SK-N-MC (cell line): Measurements from ENCODE around the gene CTNNA2.

Experiments used
- DNase-seq: peaks from one replicate; pipeline ENCODE4 v3.0.0-alpha.2; 2011; ENCODE audit warnings: low read depth, low spot score
- H3K27ac ChIP-seq: fragments of 200-600 bp; sonication (generic); 2 replicates; pipeline ENCODE4 v1.5.1; 2016; ENCODE audit warnings: mixed run types
- H3K36me3 ChIP-seq: fragments of 200-600 bp; sonication (generic); 2 replicates; pipeline ENCODE4 v1.6.1; 2017; ENCODE audit warnings: antibody characterized with exemption, low read length, mixed read lengths; ENCODE audit not compliant: insufficient read depth
- H3K4me3 ChIP-seq: fragments of 200-600 bp; sonication (generic); 2 replicates; pipeline ENCODE4 v1.5.1; 2016
- H3K9ac ChIP-seq: fragments of 200-600 bp; sonication (generic); 2 replicates; pipeline ENCODE4 v1.8.0; 2017; ENCODE audit warnings: mixed run types, mixed read lengths; ENCODE audit not compliant: insufficient read length
- H3K9me3 ChIP-seq: fragments of 200-600 bp; sonication (generic); 2 replicates; pipeline ENCODE4 v1.6.1; 2017; ENCODE audit warnings: low read depth, mild to moderate bottlenecking, antibody characterized with exemption, low read length, moderate library complexity, mixed read lengths
- EZH2 ChIP-seq: fragments of 200-600 bp; sonication (generic); IDR thresholded peaks from one replicate; pipeline ENCODE4 v1.6.1; 2017; ENCODE audit warnings: antibody characterized with exemption
- FOXP2 ChIP-seq: optimal IDR thresholded peaks from 2 replicates; pipeline ENCODE3; 2011; ENCODE audit warnings: mild to moderate bottlenecking, moderate library complexity; ENCODE audit not compliant: insufficient read depth; ENCODE audit errors: extremely low read length, control extremely low read depth
- POLR2AphosphoS5 ChIP-seq: IDR thresholded peaks from 2 replicates; pipeline ENCODE4 v1.6.1; 2012; ENCODE audit warnings: mild to moderate bottlenecking, low read depth, low read length, borderline replicate concordance

Gene CTNNA2

DNA sequence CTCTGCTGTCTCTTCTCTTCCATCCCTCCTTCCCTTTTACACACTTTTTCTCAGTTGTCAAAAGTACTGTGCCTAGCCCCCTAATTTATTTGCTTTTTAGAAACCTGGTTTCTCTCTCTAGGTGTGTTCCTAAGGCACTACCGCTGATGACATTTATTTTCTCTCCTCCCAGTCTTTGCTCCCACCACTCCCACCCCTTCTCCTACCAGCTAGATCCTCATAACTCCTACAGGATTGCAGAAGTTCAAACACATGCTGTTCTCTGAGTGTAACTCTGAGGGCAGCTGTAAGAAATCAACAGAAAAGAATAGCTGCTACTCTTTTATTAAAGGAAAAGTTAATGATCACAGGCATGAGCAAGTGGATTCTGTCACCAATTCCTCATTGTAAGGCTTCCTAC, 814.0 kb downstream of the CTNNA2 start:
- no peak overlapping the region for H3K4me3 ChIP-seq
- H3K36me3 ChIP-seq = no peaks in the 10 kb centered on the region
- H3K9me3 ChIP-seq = no peaks in the 10 kb centered on the region
- H3K27ac ChIP-seq = peak overlapping the region; percentile 62
- DNase-seq = no peak
- H3K9ac ChIP-seq = no peak overlapping the region
- TF ChIP-seq EZH2 (no peak), POLR2AphosphoS5 (no peak), FOXP2 (no peak)

DNA sequence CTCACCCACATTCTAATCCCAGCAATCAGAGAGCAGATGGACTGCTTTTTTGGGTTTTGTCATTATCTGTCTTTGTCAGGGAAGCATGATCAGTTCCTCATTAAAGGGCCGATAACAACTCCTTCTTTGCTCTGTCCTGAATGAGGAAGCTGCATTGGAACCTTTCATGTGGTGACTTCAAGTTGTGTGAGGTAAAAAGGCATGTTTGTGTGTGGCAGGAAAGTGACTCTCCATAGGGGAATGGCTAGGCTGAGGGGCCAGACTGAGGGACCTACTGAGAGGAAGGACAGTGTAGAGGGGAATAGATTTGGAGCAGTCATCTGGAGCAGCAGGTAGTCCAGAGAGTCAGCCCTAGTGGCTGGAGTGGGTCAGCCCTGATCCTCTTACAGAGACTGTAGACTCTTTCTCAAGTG, 815.3 kb downstream of the CTNNA2 start:
- no peak for TF ChIP-seq EZH2
- no peaks in the 10 kb centered on the region for H3K9me3 ChIP-seq
- H3K4me3 ChIP-seq = no peak overlapping the region
- no peak for DNase-seq
- H3K27ac ChIP-seq = no peak overlapping the region
- H3K9ac ChIP-seq = no peak overlapping the region
- H3K36me3 ChIP-seq = no peaks in the 10 kb centered on the region

DNA sequence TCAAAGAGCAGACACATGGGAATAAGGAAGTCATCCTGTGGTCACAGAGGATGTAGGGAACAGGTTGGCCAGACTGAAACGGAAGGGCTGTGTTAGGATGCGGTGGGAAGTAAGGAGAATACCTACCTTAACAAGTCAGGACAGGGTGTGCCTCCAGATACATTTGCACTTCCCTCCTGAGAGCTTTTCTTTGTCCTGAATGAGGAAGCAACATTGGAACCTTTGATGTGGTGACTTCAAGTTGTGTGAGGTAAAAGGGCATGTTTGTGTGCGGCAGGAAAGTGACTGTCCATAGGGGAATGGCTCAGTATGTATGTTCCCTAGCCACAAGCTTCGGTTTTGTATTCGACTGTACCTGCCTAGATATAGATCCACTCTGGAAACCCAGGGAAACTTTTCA, 816.6 kb downstream of the CTNNA2 start:
- H3K9me3 ChIP-seq = no peaks in the 10 kb centered on the region
- H3K27ac ChIP-seq = no peak overlapping the region
- H3K36me3 ChIP-seq = no peaks in the 10 kb centered on the region
- no peak for DNase-seq
- no peak overlapping the region for H3K9ac ChIP-seq
- no peak overlapping the region for H3K4me3 ChIP-seq
- TF ChIP-seq EZH2 (no peak), FOXP2 (no peak), POLR2AphosphoS5 (no peak)

DNA sequence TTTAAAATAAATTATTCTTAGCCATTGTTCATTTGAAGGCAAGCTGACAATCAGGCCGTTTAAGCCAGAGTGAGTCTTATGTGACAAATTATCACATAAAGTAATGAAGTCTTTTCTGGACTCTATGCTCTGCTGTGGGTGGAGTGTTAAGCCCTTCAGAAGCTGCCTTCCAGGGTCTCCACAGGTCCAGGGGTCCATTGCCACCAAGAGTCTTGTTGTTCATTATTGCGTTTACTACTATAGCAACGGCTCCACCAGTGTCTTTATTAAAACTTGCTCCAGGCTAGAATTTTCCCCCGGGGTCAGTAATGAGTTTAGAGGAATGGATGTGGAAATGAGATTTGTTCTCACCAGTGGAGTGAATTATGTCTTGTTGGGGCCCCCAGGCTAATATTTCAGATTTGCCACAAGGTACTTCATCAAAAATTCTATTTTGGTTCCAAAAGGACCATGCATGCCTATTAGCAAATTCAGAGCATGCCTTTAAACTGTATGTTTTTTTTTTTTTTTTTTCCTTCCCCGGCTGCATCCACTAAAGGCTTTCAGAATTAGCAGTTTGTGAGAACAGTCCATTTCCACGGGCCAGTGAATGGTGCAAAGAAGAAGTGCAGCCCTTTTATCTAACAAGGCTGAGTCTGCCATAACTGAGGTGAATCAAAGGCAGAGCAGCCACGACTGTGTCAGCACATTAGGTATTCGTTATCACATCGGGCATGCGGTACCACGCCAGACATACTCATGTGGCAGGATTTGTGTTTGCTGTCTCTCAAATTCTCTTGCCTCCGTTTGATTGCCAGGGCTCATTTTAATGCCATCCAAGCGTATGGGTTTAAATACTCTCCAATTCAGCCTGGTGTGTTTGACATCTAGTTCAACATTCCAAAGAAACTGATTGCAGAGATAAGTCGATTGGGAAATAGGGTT, 817.9 kb downstream of the CTNNA2 start:
- Histone ChIP-seq H3K4me3 (no peak overlapping the region), H3K36me3 (no peaks in the 10 kb centered on the region), H3K27ac (no peak overlapping the region), H3K9me3 (no peaks in the 10 kb centered on the region), H3K9ac (no peak overlapping the region)
- peak; percentile 16 for DNase-seq
- TF ChIP-seq POLR2AphosphoS5 (no peak), EZH2 (no peak), FOXP2 (no peak)

DNA sequence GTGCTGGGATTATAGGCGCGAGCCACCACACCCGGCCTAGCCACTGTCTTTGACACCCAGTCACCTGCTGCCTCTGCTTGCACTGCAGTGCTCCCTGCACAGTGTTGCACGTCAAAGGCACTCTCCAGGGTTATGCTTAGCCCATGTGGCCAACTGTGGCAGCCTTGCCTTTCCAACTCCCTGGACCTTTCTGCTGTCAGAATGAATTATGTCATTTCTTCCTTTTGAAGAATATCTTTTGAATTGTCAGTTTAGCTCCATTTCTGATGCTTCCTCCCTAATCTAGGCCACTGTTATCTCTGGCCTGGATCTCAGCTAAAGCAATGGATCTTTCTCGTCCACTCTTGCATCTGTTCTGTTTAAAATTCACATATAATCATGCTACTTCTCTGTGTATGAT, 821.0 kb downstream of the CTNNA2 start:
- Histone ChIP-seq H3K4me3 (no peak overlapping the region), H3K9ac (no peak overlapping the region), H3K27ac (no peak overlapping the region), H3K36me3 (no peaks in the 10 kb centered on the region), H3K9me3 (no peaks in the 10 kb centered on the region)
- no peak for DNase-seq
- no peak for TF ChIP-seq FOXP2
- TF ChIP-seq EZH2 = no peak
- no peak for TF ChIP-seq POLR2AphosphoS5

DNA sequence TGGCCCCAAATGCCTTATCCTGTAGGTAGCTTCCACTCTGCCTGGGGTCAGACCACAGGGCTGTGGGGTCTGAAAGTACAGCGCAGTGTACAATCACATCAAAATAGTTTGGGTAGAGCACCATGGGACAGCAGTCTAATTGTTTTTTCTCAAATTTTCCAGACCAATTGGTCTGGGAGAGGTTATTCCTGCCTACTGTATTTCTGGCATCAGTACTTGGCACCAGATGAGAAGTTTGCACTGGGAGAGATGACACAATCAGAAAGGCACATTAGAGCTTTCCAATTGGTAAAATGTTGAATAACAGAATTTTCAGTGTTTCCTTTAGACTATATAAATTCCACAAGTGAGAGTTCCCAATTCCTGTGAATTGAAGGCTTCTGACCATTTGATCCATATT, 822.6 kb downstream of the CTNNA2 start:
- no peaks in the 10 kb centered on the region for H3K9me3 ChIP-seq
- H3K36me3 ChIP-seq = no peaks in the 10 kb centered on the region
- TF ChIP-seq EZH2 (no peak), POLR2AphosphoS5 (no peak), FOXP2 (no peak)
- H3K27ac ChIP-seq = no peak overlapping the region
- H3K9ac ChIP-seq = no peak overlapping the region
- no peak overlapping the region for H3K4me3 ChIP-seq
- DNase-seq = no peak

DNA sequence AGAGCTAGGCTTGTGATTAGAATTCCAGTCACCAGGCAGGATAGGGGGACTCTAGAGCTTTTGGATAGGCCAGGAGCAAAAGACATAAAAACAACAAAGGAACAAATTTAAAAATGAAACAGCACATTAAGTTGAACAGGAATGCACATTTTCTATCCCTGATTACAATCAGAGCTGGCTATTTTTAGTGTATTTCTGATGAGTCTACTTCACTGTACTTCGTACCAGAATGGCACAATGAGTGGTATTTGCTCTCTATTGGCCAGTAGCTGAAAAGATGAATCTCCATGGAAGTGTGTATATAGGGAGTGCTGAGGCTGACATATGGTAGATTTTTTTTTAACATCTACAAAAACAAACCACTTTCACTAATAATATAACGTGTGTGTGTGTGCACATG, 825.9 kb downstream of the CTNNA2 start:
- Histone ChIP-seq H3K4me3 (no peak overlapping the region), H3K9me3 (no peaks in the 10 kb centered on the region), H3K9ac (no peak overlapping the region), H3K36me3 (no peaks in the 10 kb centered on the region), H3K27ac (no peak overlapping the region)
- no peak for DNase-seq
- TF ChIP-seq POLR2AphosphoS5 (no peak), EZH2 (no peak), FOXP2 (no peak)

DNA sequence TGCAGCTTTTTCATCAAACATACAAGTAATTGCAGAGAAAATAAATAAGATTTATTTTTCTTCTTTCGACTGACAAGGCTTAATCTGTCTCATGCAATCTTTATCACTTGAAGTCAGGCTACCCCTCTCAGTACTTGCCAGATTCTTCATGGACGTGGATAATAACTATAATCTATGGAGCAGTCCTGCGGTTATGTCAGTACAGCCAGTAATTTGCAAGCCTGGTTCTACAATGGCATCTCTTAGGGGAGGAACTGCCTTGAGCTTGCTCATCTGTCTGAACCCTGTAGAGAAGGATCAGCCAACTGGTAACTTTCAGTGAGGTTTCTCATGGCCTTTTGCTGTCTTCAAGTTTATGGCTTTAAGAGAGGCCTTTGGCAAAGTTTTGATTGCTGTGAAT, 827.2 kb downstream of the CTNNA2 start:
- TF ChIP-seq POLR2AphosphoS5 = no peak
- TF ChIP-seq FOXP2 = no peak
- TF ChIP-seq EZH2 = no peak
- no peak overlapping the region for H3K4me3 ChIP-seq
- H3K9ac ChIP-seq = no peak overlapping the region
- H3K9me3 ChIP-seq = no peaks in the 10 kb centered on the region
- H3K27ac ChIP-seq = no peak overlapping the region
- no peaks in the 10 kb centered on the region for H3K36me3 ChIP-seq
- no peak for DNase-seq

DNA sequence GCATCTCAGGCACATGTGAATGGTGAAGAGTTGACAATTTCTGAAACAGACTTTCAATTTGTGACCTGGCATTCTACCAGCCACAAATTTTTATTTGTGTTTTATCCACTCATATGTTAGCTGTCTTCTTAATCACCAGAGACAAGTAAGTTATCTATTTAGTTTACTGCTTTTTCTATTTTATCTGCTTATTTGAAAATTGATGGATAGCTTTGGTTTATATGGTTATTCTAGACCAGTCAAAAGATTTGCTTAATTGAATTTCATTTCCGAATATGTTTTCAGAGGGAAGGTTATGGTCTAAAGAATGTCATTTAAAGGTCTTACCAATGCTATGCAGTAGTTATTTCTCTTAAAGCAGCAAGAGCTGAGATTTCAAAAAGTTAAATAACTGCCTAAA, 835.2 kb downstream of the CTNNA2 start:
- H3K9me3 ChIP-seq = no peaks in the 10 kb centered on the region
- no peaks in the 10 kb centered on the region for H3K36me3 ChIP-seq
- H3K9ac ChIP-seq = no peak overlapping the region
- H3K27ac ChIP-seq = no peak overlapping the region
- TF ChIP-seq EZH2 (no peak), POLR2AphosphoS5 (no peak), FOXP2 (no peak)
- H3K4me3 ChIP-seq = no peak overlapping the region
- no peak for DNase-seq
